ENCODE data around the gene LMLN.

LMLN gene

DNA sequence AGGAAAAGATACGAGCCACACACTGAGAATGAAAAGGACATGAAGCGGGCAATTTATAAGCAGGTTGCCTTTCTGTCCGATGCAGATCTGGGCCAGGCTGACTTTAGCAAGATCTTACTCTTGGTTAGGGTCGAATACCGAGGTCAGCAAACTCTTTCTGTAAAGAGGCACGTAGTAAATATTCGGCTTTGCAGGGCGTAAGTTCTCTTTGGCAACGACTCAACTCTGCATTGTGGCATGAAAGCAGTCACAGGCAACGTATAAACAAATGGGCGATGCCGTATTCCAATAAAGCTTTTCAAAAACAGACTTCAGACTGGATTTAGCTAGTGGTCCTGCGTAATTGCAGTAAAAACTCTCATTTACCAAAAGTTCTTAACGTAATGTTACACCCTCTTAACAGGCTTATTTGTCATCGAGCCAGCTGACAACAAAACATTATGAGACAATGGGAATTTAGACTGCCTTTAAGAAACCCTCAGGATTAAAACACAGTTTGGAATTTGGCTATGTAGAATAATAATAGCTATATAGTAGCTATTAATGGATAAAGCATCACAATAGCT lies 23.1 kb upstream of the LMLN start:
- H3K27me3 ChIP-seq (ENCODE audit: insufficient read depth, low read depth, severe bottlenecking): no peaks in the 10 kb centered on the region
- TF ChIP-seq, protein P1, sequence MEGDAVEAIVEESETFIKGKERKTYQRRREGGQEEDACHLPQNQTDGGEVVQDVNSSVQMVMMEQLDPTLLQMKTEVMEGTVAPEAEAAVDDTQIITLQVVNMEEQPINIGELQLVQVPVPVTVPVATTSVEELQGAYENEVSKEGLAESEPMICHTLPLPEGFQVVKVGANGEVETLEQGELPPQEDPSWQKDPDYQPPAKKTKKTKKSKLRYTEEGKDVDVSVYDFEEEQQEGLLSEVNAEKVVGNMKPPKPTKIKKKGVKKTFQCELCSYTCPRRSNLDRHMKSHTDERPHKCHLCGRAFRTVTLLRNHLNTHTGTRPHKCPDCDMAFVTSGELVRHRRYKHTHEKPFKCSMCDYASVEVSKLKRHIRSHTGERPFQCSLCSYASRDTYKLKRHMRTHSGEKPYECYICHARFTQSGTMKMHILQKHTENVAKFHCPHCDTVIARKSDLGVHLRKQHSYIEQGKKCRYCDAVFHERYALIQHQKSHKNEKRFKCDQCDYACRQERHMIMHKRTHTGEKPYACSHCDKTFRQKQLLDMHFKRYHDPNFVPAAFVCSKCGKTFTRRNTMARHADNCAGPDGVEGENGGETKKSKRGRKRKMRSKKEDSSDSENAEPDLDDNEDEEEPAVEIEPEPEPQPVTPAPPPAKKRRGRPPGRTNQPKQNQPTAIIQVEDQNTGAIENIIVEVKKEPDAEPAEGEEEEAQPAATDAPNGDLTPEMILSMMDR (IDR thresholded peaks at IDR 0.05; ENCODE audit: low read depth, low read length): no peak
- DNase-seq: no peak
- H3K27ac ChIP-seq: no peak overlapping the region
- no peak overlapping the region for H3K4me3 ChIP-seq (ENCODE audit: low read depth, low read length)
- no peaks in the 10 kb centered on the region for H3K9me3 ChIP-seq (ENCODE audit: severe bottlenecking)
- no peaks in the 10 kb centered on the region for H3K36me3 ChIP-seq

DNA sequence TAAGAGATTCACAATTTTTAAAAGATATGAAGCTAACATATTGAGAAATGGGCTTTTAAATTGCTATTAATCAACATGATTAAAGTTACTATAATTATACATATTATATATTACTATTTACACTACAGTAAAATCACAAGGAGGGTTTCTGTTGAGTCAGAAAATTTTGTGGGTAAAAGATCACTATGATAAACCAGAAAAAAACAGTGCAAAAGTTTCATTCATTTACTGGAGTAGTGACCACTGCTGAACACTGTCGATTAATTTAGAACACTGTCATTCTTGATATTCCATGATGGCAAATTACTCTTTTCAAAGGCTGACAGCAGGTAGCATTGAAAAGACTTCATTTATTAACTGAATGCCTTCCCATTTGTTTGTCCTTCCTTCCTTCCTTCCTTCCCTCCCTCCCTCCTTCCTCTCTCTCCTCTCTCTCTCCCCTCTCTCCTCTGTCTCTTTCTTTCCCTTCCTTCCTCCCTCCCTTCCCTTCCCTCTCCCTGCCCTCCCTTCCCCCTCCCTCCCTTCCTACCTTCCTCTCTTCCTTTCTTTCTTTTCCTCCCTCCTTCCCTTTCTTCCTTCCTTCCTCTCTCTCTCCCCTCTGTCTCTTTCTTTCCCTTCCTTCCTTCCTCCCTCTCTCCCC lies 19.2 kb upstream of the LMLN start:
- Histone ChIP-seq H3K27me3 (ENCODE audit: insufficient read depth, low read depth, severe bottlenecking) (no peaks in the 10 kb centered on the region), H3K9me3 (ENCODE audit: severe bottlenecking) (no peaks in the 10 kb centered on the region)
- TF ChIP-seq, protein P1 (IDR thresholded peaks at IDR 0.05; ENCODE audit: low read depth, low read length): no peak

DNA sequence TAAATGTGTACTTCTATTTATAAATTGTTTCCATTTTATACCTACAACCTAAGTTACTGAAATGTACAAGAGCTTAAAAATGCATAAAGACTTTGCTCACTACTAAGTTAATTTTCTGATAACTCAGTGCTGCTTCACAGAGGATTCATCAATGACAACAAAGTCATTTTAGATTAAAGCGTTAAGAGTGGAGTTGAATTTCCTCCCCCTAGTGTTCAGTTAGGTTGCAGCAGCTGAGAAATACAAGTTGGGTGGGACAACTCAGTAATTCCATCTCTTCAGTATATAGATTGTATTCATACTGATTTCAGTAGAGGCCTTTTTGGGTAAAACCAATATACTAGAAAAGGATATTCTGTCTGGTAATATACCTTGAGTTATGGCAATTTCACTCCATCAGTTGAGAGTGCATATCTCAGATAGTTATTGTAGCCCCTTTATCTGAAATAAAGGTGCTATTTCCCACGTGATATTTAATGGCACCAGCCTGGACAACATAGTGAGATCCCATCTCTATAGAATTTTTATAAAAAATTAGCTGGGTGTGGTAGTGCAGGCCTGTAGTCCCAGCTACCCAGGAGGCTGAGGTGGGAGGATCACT lies 17.0 kb upstream of the LMLN start:
- TF ChIP-seq, protein P1 (IDR thresholded peaks at IDR 0.05; ENCODE audit: low read depth, low read length): peak; percentile 40; the same call in 1 of the 2 replicates
- no peaks in the 10 kb centered on the region for H3K9me3 ChIP-seq (ENCODE audit: severe bottlenecking)
- no peak for DNase-seq

More for the DNA sequence above, 19.2 kb upstream of the LMLN start:
- Histone ChIP-seq H3K4me3 (ENCODE audit: low read depth, low read length) (no peak overlapping the region), H3K27ac (no peak overlapping the region), H3K36me3 (no peaks in the 10 kb centered on the region)
- DNase-seq: no peak

DNA sequence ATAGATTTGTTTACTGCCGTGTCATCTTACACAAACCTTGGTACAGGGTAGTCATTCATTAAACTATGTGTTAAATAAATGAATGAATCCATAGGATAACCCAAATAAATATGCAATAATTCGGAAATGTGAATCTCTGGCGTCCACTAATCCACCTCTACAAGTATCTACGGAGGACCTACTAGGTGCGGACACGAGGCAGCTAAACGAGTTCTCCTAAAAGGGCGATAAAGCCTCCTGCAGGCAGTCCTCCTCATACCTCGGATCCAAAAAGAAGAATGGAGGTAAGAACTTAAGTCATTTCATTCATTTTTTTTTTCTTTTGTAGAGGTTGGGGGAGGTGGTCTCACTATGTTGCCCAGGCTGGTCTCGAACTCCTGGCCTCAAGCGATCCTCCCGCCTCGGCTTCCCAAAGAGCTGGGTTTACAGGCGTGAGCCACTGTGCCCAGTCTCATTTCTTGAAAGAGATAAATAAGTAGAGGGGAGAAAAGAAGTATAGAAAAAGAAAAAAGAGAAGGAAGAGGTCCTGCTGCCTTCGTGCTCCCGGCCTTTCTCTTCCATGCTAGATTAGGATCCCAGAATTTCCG lies 10.7 kb upstream of the LMLN start:
- Histone ChIP-seq H3K36me3 (peaks cover 32% of the 10 kb centered on the region), H3K9me3 (ENCODE audit: severe bottlenecking) (no peaks in the 10 kb centered on the region), H3K27me3 (ENCODE audit: insufficient read depth, low read depth, severe bottlenecking) (no peaks in the 10 kb centered on the region), H3K4me3 (ENCODE audit: low read depth, low read length) (peak overlapping the region; percentile 80), H3K27ac (peak overlapping the region; percentile 91)
- TF ChIP-seq, protein P1 (IDR thresholded peaks at IDR 0.05; ENCODE audit: low read depth, low read length): no peak
- no peak for DNase-seq

More for the DNA sequence above, 17.0 kb upstream of the LMLN start:
- H3K36me3 ChIP-seq: no peaks in the 10 kb centered on the region
- no peak overlapping the region for H3K27ac ChIP-seq
- H3K27me3 ChIP-seq (ENCODE audit: insufficient read depth, low read depth, severe bottlenecking): no peaks in the 10 kb centered on the region
- H3K4me3 ChIP-seq (ENCODE audit: low read depth, low read length): no peak overlapping the region

DNA sequence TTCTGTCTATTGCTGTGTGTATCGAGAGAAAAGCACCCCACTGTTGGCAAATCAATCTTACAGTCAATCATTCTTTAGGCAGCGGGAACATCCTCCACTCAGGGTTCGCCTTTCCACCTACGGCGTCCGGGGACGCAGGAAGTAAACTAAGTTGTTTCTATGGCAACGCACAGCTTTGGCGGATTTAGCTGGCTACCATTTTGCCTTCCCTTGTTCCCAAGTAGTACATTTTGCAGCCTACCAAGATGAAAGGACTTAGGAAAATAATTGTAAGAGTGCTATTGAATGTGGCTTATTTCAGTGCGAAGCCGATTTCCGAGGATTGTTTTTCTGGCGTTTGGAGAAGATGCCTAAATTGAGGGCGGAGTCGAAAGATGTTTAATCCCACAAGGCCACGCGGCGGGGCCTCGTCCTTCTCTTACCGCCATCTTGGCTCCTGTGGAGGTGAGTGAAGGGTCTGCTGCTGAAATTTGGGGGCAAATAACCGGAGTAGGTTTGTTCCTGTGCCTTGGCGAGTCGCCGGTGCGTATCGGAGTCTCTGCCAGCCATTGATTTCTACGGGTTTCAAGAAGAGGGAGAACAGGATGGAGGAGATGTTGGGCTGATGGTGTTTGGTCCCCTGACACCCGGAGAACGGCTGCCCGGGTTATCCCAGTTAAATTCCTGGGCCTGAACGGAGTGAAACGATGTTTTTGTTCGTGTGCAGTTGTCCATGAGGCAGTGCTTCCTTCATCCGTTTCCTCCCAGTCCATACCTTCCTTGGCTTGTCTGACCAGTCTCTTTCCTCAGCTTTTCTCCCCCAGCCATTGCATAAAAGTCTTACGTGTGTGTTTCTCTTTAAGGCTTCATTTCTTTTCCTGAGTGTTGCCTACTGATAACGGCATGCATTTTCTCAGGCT lies 10.0 kb upstream of the LMLN start, which contains the start of gene RPL35A:
RPL35A (plus strand) TSS at position 413 of the 899 bp plus-strand sequence. CDS start 778 bp downstream, outside the sequence.
- peak; percentile 66 for DNase-seq
- peak within 1 kb of the TSS; percentile 91 for H3K27ac ChIP-seq
- peak within 1 kb of the TSS; percentile 80 for H3K4me3 ChIP-seq (ENCODE audit: low read depth, low read length)
- no peaks in the 10 kb centered on the region for H3K27me3 ChIP-seq (ENCODE audit: insufficient read depth, low read depth, severe bottlenecking)
- no peaks in the 10 kb centered on the region for H3K9me3 ChIP-seq (ENCODE audit: severe bottlenecking)
- TF ChIP-seq, protein P1 (IDR thresholded peaks at IDR 0.05; ENCODE audit: low read depth, low read length): no peak
- peaks cover 32% of the 10 kb centered on the region for H3K36me3 ChIP-seq
